ENCODE data around the gene OR6N2.

Gene OR6N2

GRCh38 chr1:158752155-158752712 lies 28.8 kb downstream of the OR6N2 start:
- no peak for FAIRE-seq

- FAIRE-seq: no peak
Measured at GRCh38 chr1:158735848-158736247, 45.2 kb downstream of the OR6N2 start.

GRCh38 chr1:158732524-158732923 lies 48.5 kb downstream of the OR6N2 start:
- no peak for FAIRE-seq

- no peak for FAIRE-seq
Measured at GRCh38 chr1:158731707-158732106, 49.3 kb downstream of the OR6N2 start.

GRCh38 chr1:158730453-158730852 lies 50.6 kb downstream of the OR6N2 start:
- no peak for FAIRE-seq

GRCh38 chr1:158728510-158729225 lies 52.3 kb downstream of the OR6N2 start:
- FAIRE-seq: no peak

- FAIRE-seq: no peak
Measured at GRCh38 chr1:158724442-158724841, 56.6 kb downstream of the OR6N2 start.

Measured in TTC549 (cell line).